HG03457 (cell line): ENCODE results near the gene NDUFB4.
"Not testable (repeated sequence)": the region's sequence is repeated elsewhere in the genome, so short reads cannot be mapped to it uniquely, and the experiment has no call there.

Source experiments
- ATAC-seq: cut with Tn5 transposase; IDR thresholded peaks from one replicate; pipeline ENCODE4 v1.9.1; 2021; ENCODE audit warnings: moderate number of reproducible peaks; ENCODE audit not compliant: unreplicated experiment

Gene NDUFB4

GRCh38 chr3:120636795-120637401, 40.8 kb downstream of the NDUFB4 start:
- no peak for ATAC-seq

GRCh38 chr3:120637851-120638559, 41.9 kb downstream of the NDUFB4 start:
- ATAC-seq, result no peak

DNA sequence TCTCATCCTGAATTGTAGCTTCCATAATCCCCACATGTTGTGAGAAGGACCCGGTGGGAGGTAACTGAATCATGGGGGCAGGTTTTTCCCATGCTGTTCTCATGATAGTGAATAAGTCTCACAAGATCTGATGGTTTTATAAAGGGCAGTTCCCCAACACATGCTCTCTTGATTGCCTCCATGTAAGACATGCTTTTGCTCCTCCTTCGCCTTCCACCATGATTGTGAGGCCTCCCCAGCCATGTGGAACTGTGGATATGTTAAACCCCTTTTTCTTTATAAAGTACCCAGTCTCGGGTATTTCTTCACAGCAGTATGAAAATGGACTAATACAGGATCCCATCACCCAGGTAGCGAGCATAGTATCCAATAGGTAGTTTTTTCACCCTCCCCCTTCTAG, 42.7 kb downstream of the NDUFB4 start:
- ATAC-seq, result not testable (repeated sequence)

DNA sequence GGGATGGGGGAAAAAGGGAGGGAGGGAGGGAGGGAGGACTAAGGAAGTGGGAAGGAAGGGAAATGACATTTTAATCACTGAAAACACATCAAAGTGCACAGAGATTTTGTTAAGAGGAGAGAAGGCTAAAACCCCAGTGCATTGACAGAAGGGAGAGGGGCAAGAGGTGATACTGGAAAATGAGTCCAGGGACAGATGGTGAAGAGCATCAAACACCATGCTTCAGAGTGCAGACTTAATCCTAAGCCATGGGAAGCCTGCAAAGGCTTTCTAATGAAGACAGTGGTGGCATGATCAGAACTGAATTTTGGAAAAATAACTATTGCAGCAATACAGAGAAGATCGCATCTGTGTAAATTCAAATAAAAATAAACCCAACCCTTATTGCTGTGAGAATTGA, 44.1 kb downstream of the NDUFB4 start:
- no peak for ATAC-seq

DNA sequence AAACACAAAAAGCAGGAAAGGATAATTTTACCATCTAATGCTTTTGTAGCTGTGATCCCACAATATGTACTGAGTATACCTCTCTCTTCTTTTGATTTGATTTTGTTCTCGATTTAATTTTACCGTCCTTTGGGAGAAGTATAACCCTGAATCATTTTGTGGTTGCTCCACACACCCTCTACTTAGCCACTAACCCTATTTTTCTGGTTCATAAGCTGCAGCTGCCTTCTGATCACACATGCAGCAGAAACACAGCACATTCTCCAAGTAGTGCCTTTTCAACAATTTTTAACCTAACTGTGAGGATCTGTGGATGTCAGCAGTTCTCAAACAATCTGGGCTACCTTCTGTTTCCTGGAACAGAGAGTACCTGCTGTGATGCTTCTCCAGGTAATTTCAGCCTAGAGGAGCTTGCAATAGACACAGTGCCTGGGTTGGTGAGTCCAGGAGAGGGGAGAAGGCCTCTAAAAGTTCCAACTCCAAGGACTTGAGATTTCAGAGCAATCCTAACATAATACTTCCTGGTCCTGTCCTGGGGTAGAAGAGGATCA, 45.6 kb downstream of the NDUFB4 start:
- no peak for ATAC-seq

DNA sequence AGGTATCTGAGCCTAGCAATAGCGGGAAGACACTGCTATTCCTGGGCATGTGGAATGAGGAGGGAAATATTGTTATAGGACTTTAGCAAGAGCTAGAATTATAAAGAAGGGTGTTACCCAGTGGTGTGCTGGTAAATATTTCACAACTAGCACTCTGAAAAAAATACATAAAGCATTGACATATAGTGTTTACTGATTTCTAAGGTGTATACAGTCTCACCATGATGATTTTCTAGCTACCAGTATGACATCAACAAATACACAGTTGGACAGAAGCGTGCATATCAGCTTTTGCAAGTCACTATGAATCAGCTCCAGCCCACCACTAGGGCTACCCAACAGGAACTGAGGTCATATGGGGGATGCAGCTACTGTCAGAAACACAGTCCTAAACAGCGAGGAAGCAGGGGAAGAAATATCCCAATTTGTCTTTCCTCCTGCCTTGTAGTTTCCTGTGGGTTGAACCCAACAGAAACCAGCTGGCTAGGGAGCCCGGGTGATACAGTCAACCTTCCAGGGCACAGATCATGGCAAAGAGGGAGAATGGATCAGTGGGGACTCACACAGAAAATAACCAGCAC, 46.3 kb downstream of the NDUFB4 start:
- no peak for ATAC-seq

DNA sequence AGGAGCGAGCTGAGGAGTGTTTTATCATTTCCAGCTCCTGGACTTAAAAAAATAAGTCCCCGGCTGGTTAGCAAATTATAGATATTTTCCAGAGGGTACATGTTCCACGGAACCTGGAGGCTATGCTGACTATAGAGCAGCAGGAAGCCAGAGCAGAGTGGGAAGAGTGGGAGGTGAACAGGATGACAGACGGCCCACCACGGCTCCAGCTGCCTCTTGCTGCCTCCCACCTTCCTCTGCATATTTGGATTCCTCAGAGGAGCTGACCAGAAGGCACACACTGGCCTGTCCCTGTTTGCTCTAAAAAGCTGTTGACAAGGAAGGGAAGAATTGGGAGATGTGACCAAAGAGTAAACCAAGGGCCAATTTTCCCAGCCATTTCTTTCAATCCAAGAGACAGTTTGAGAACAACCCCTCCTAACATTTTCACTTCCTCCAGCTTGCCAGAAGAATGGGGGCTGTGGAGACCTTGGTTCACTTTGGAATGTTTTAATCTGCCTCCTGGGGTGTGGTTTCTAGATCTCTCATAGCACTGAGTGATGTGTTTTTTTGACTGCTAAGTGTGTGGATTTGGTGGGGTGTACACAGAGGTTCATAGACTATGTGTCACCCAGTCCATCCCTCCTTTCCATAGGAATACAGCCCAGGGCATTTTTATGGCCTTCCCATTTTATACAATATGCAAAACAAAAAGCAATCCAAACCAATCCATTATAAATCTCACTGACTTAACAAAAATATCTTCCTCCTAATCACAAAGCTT, 49.1 kb downstream of the NDUFB4 start:
- no peak for ATAC-seq

DNA sequence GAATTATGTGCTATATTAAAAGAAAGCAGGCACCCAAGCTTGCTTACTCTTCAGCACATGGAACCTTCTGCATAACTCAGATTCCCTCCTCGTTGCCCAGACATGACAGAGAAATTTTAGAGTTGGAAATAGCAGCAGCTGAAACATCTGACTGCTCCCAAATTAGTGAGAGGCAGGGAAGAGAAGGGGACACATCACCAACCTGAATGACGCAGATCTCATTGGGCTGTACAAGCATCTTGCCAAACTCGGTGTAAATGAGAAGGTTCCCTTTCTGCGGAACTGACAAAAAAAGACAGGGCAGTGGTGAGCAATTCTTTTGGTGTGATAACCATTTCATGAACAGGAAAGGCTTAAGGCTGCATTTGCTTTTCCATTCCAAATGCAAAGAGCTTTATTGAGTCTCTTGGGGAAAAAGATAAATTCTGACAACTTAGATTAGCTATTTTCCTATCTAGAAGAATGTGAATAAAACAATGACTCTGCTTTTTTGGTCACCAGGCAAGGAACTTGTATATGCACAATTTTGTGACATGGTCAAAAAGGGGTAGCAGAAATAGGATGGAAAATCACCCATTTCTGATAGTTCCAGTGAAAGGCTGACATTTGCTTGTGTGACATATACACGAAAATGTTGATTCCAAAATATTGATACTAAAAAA, 50.8 kb downstream of the NDUFB4 start:
- ATAC-seq, result no peak

DNA sequence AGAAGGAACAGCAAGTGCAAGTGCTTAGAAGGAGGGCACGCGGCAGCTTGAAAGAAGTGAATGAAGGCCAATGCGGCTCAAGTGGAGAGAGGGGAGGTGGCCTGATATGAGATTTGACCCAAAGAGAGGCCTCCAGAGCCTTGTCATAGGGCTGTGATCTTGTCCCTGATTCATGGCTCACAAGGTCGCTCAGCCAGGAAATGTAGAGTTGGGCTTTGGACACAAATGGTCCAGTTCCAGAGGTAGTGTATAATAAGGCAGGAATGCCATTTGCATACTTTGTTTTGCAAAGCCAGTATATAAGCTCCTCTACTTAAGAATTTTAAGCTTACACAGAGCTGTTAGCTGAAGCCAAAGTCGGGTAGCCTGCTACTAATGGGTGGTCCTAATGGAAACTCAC, 52.2 kb downstream of the NDUFB4 start:
- ATAC-seq, result no peak

DNA sequence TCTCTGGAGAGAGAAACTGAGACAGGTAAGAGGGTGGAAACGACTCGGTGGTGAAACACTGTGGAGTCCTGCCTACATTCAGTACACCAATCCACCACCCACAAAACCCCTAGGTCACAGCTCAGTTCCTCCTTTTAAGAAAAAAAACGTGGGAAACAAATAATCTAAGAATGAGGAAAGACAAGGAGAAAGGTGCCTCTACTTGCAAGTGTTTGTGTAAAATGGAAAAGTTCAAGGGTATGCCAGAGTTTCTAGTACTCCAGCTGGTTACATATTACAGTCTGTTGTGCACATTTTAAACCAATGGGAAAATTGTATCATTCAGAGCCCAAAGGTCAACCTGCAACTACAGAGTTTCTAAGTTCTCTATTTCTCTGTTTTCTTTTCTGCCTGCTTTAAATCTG, 53.7 kb downstream of the NDUFB4 start:
- ATAC-seq, result no peak

- ATAC-seq, result no peak
These were observed 54.2 kb downstream of the NDUFB4 start for GRCh38 chr3:120650311-120650710.
